ENCODE results near the gene SUPV3L1.
"Not testable (repeated sequence)": the region's sequence is repeated elsewhere in the genome, so short reads cannot be mapped to it uniquely, and the experiment has no call there.

The SUPV3L1 gene

GRCh38 chr10:69179743-69180524 is at the start of gene SUPV3L1:
Gene SUPV3L1 (plus strand): TSS chr10:69180234. CDS start chr10:69180292, 58 bp downstream.
- DNase-seq: peak; percentile 79

GRCh38 chr10:69130251-69130650 is 49.8 kb upstream of the SUPV3L1 start:
- DNase-seq: no peak

- DNase-seq: no peak
Observed at GRCh38 chr10:69139961-69140360, 40.1 kb upstream of the SUPV3L1 start.

- no peak for DNase-seq
Observed at GRCh38 chr10:69141304-69141703, 38.7 kb upstream of the SUPV3L1 start.

- DNase-seq: not testable (repeated sequence)
Observed at GRCh38 chr10:69142074-69142473, 38.0 kb upstream of the SUPV3L1 start.

- no peak for DNase-seq
Observed at GRCh38 chr10:69142983-69143382, 37.1 kb upstream of the SUPV3L1 start.

- DNase-seq: no peak
Observed at GRCh38 chr10:69145329-69145728, 34.7 kb upstream of the SUPV3L1 start.

GRCh38 chr10:69145864-69146263 is 34.2 kb upstream of the SUPV3L1 start:
- no peak for DNase-seq

GRCh38 chr10:69146759-69147158 is 33.3 kb upstream of the SUPV3L1 start:
- DNase-seq: no peak

GRCh38 chr10:69151984-69152383 is 28.1 kb upstream of the SUPV3L1 start:
- DNase-seq: no peak

- no peak for DNase-seq
Observed at GRCh38 chr10:69153227-69153626, 26.8 kb upstream of the SUPV3L1 start.

- no peak for DNase-seq
Observed at GRCh38 chr10:69160809-69161241, 19.2 kb upstream of the SUPV3L1 start.

GRCh38 chr10:69168493-69168892 is 11.5 kb upstream of the SUPV3L1 start:
- DNase-seq: no peak

GRCh38 chr10:69172241-69172982 is 7.6 kb upstream of the SUPV3L1 start:
- DNase-seq: no peak

GRCh38 chr10:69175326-69175725 is 4.7 kb upstream of the SUPV3L1 start:
- not testable (repeated sequence) for DNase-seq

- DNase-seq: no peak
Observed at GRCh38 chr10:69176823-69177222, 3.2 kb upstream of the SUPV3L1 start.

GRCh38 chr10:69179089-69179742 is 818 bp upstream of the SUPV3L1 start:
- DNase-seq: peak; percentile 39

GRCh38 chr10:69180525-69181204 is 631 bp downstream of the SUPV3L1 start:
- peak; percentile 12 for DNase-seq

GRCh38 chr10:69181433-69181832 is 1.4 kb downstream of the SUPV3L1 start:
- DNase-seq: no peak

GRCh38 chr10:69182005-69182404 is 2.0 kb downstream of the SUPV3L1 start:
- DNase-seq: no peak

- DNase-seq: no peak
Observed at GRCh38 chr10:69186524-69186923, 6.5 kb downstream of the SUPV3L1 start.

GRCh38 chr10:69201045-69201444 is 21.0 kb downstream of the SUPV3L1 start:
- DNase-seq: no peak

- DNase-seq: no peak
Observed at GRCh38 chr10:69202332-69202731, 22.3 kb downstream of the SUPV3L1 start.

Data from activated CD4-positive, alpha-beta T cell treated with anti-CD3 and anti-CD28 coated beads, Interleukin-2, amount 50 U/mL, for 1 hour (primary cell).